Endothelial cell of umbilical vein (primary cell): ENCODE data around the gene RNF150. TPM values are rescaled to one million over a fixed set of nuclear protein-coding genes. Genes with fewer than 3 reads are reported as not detected.

Experiments used
- BruUV-seq: library from RNA; stranded (reverse); fragments of 400-500 nt; replicated peaks from 2 replicates; lab custom pipeline; 2021; lab: Mats Ljungman, UMichigan
- CTCF ChIA-PET: fragments of 300-600, 350-600 bp; sonication (Branson Sonifier 250); formaldehyde crosslinking; loops from one replicate; lab custom pipeline; 2021; ENCODE audit warnings: antibody characterized with exemption, inconsistent platforms; lab: Charles Lee
- POLR2A ChIA-PET: fragments of 300-600, 350-600 bp; sonication (Branson Sonifier 250); formaldehyde crosslinking; loops from one replicate; lab custom pipeline; 2021; ENCODE audit warnings: antibody characterized with exemption, inconsistent platforms; lab: Charles Lee
- DNase-seq: peaks from one replicate; pipeline ENCODE4 v3.0.0-alpha.2; 2011; ENCODE audit warnings: low read depth, low spot score
- FAIRE-seq: peaks from 2 replicates; lab custom pipeline; 2011; peaks lifted over from hg19 to GRCh38; lab: Jason Lieb, UNC
- H2AFZ ChIP-seq: 2 replicates; pipeline ENCODE4 v1.6.0; 2012; ENCODE audit warnings: low read depth, low read length, control low read depth, inconsistent platforms
- H3K27ac ChIP-seq: 2 replicates; pipeline ENCODE4 v1.5.1; 2011; ENCODE audit warnings: low read depth, mild to moderate bottlenecking, control low read depth, low read length, moderate library complexity; ENCODE audit not compliant: insufficient read depth
- H3K27me3 ChIP-seq, 2 experiments: 2 replicates each; pipeline versions ENCODE4 v1.6.0 to v1.6.1; 2011; ENCODE audit warnings: low read length in 2 of 2, mixed read lengths in 1 of 2; ENCODE audit not compliant: control insufficient read depth in 2 of 2, insufficient read depth in 2 of 2
- H3K36me3 ChIP-seq, 2 experiments: 2 replicates in 1 of 2; 3 replicates in 1 of 2; pipeline ENCODE4 v1.5.1; 2011; ENCODE audit warnings: low read length in 2 of 2, mild to moderate bottlenecking in 1 of 2, moderate library complexity in 1 of 2; ENCODE audit not compliant: control insufficient read depth in 2 of 2, insufficient read depth in 2 of 2; ENCODE audit errors: extremely low read depth in 1 of 2
- H3K4me1 ChIP-seq: 3 replicates; pipeline ENCODE4 v1.5.1; 2011; ENCODE audit warnings: mild to moderate bottlenecking, low read length; ENCODE audit not compliant: control insufficient read depth, insufficient read depth; ENCODE audit errors: extremely low read depth
- H3K4me2 ChIP-seq: 2 replicates; pipeline ENCODE4 v1.6.1; 2011; ENCODE audit warnings: low read length, control low read depth, mixed read lengths; ENCODE audit not compliant: insufficient read depth
- H3K4me3 ChIP-seq, 3 experiments: fragments of 200-600 bp in 1 of 3; sonication (generic), shearing (Covaris generic) in 1 of 3; replicated peaks in 1 of 3; 2 replicates each; pipeline ENCODE4 v1.5.1; 2011 to 2016; ENCODE audit warnings: control low read depth in 3 of 3, low read length in 3 of 3, mild to moderate bottlenecking in 2 of 3, inconsistent platforms in 1 of 3, low read depth in 1 of 3, moderate library complexity in 1 of 3; ENCODE audit not compliant: insufficient read depth in 1 of 3
- H3K79me2 ChIP-seq: 2 replicates; pipeline ENCODE4 v1.6.0; 2012; ENCODE audit warnings: low read length, inconsistent platforms; ENCODE audit not compliant: control insufficient read depth, insufficient read depth
- H3K9ac ChIP-seq: replicated peaks from 2 replicates; pipeline ENCODE3; 2011; ENCODE audit warnings: low read length, control low read depth; ENCODE audit not compliant: insufficient read depth; ENCODE audit errors: extremely low read depth
- H3K9me1 ChIP-seq: replicated peaks from 3 replicates; pipeline ENCODE4 v1.6.0; 2011; ENCODE audit warnings: mild to moderate bottlenecking, low read length; ENCODE audit not compliant: control insufficient read depth, insufficient read depth; ENCODE audit errors: extremely low read depth
- H3K9me3 ChIP-seq: replicated peaks from 2 replicates; pipeline ENCODE4 v1.5.1; 2012; ENCODE audit warnings: low read length, inconsistent platforms; ENCODE audit not compliant: control insufficient read depth, insufficient read depth
- H4K20me1 ChIP-seq: replicated peaks from 2 replicates; pipeline ENCODE3; 2011; ENCODE audit warnings: mild to moderate bottlenecking, low read length; ENCODE audit not compliant: control insufficient read depth, insufficient read depth; ENCODE audit errors: extremely low read depth
- EZH2 ChIP-seq: IDR thresholded peaks from 2 replicates; pipeline ENCODE4 v1.6.1; 2012; ENCODE audit warnings: borderline replicate concordance, low read depth, mild to moderate bottlenecking, moderate library complexity, low read length, inconsistent platforms; ENCODE audit not compliant: severe bottlenecking
- FOS ChIP-seq: IDR thresholded peaks from 2 replicates; pipeline ENCODE4 v1.6.1; 2011; ENCODE audit warnings: mild to moderate bottlenecking, low read length, moderate library complexity, borderline replicate concordance; ENCODE audit not compliant: insufficient read depth
- GATA2 ChIP-seq: IDR thresholded peaks from 2 replicates; pipeline ENCODE4 v1.7.0; 2011; ENCODE audit warnings: low read depth, mild to moderate bottlenecking, moderate library complexity, mixed read lengths, low read length; ENCODE audit not compliant: insufficient read length, insufficient read depth
- JUN ChIP-seq: IDR thresholded peaks from 2 replicates; pipeline ENCODE4 v1.6.1; 2011; ENCODE audit warnings: borderline replicate concordance, low read depth; ENCODE audit not compliant: insufficient read length, insufficient read depth
- MYC ChIP-seq: IDR thresholded peaks from one replicate; pipeline ENCODE4 v1.6.1; 2011; ENCODE audit warnings: mild to moderate bottlenecking, low read depth, low read length
- POLR2A ChIP-seq: IDR thresholded peaks from 2 replicates; pipeline ENCODE4 v1.6.1; 2012; ENCODE audit warnings: low read depth, mild to moderate bottlenecking, control low read depth, low read length
- POLR2AphosphoS5 ChIP-seq: IDR thresholded peaks from 2 replicates; pipeline ENCODE4 v1.6.1; 2012; ENCODE audit warnings: low read depth, mild to moderate bottlenecking, control low read depth, low read length, moderate library complexity; ENCODE audit not compliant: insufficient read depth
- dilution Hi-C: fragments of 300-500 bp; cut with MboI; formaldehyde crosslinking; loops from one replicate; pipeline ENCODE4 v1.15.0; 2019; ENCODE audit warnings: low sequenced_read_pairs; ENCODE audit not compliant: extremely low pct_ligation_motif_present
- intact Hi-C: fragments of 100-400 bp; cut with micrococcal nuclease; formaldehyde crosslinking; loops from one replicate; pipeline ENCODE4 v1.10.0; 2022
- polyA plus RNA-seq, 4 experiments: library from polyadenylated mRNA; depleted of rRNA in 3 of 4; stranded (reverse) in 3 of 4; unstranded in 1 of 4; fragments of >200 nt; gene quantifications; 2 replicates each; pipeline versions ENCODE4 v1.2.1 to v1.2.3, GENCODE V29; 2011 to 2012; ENCODE audit warnings: missing spikeins in 1 of 4
- total RNA-seq: library from RNA; stranded (reverse); gene quantifications from 2 replicates; pipeline ENCODE4 v1.2.3, GENCODE V29; 2021
- TF ChIP-seq, protein P1 (sequence below), 2 donors: IDR thresholded peaks; 1 replicate in 1 of 2; 2 replicates in 1 of 2; pipeline ENCODE4 v1.5.1; 2011; ENCODE audit warnings: low read length in 2 of 2, mild to moderate bottlenecking in 2 of 2, moderate library complexity in 2 of 2, control low read depth in 1 of 2, inconsistent platforms in 1 of 2, low read depth in 1 of 2; ENCODE audit not compliant: insufficient read depth in 1 of 2; ENCODE audit errors: extremely low read depth in 1 of 2
- TF ChIP-seq, protein P2 (sequence below): IDR thresholded peaks from 2 replicates; pipeline ENCODE4 v1.6.1; 2011; ENCODE audit not compliant: insufficient read depth, insufficient read length

Gene RNF150
- total and polyA plus RNA-seq, 2 donors (not counting 3 experiments of a cell fraction or from before 2014, with no cell fraction given), result 0.33 to 0.35 TPM

GRCh38 chr4:141174457-141174856 lies 41.2 kb upstream of the RNF150 start:
- Histone ChIP-seq H3K4me3 (no peak overlapping the region), H3K9me3 (no peaks in the 10 kb centered on the region), H4K20me1 (no peaks in the 10 kb centered on the region), H3K9me1 (no peaks in the 10 kb centered on the region), H3K79me2 (no peaks in the 10 kb centered on the region), H3K27ac (no peak overlapping the region), H2AFZ (no peak overlapping the region), H3K27me3 (no peaks in the 10 kb centered on the region), H3K4me2 (no peak overlapping the region), H3K4me1 (no peaks in the 10 kb centered on the region), H3K9ac (no peak overlapping the region), H3K36me3 (no peaks in the 10 kb centered on the region)
- no peak for FAIRE-seq
- ChIA-PET POLR2A (no interaction called here), CTCF (no interaction called here)
- intact Hi-C loops (no loop called here), dilution Hi-C loops (no loop called here)
- DNase-seq, result no peak
- BruUV-seq, result no TSS peak
- TF ChIP-seq POLR2AphosphoS5 (no peak), POLR2A (no peak), EZH2 (no peak), FOS (no peak), GATA2 (no peak), JUN (no peak), MYC (no peak)
- TF ChIP-seq, protein P1, sequence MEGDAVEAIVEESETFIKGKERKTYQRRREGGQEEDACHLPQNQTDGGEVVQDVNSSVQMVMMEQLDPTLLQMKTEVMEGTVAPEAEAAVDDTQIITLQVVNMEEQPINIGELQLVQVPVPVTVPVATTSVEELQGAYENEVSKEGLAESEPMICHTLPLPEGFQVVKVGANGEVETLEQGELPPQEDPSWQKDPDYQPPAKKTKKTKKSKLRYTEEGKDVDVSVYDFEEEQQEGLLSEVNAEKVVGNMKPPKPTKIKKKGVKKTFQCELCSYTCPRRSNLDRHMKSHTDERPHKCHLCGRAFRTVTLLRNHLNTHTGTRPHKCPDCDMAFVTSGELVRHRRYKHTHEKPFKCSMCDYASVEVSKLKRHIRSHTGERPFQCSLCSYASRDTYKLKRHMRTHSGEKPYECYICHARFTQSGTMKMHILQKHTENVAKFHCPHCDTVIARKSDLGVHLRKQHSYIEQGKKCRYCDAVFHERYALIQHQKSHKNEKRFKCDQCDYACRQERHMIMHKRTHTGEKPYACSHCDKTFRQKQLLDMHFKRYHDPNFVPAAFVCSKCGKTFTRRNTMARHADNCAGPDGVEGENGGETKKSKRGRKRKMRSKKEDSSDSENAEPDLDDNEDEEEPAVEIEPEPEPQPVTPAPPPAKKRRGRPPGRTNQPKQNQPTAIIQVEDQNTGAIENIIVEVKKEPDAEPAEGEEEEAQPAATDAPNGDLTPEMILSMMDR (IDR thresholded peaks at IDR 0.05; ENCODE audit: extremely low read depth in 1 of 2, insufficient read depth in 1 of 2, low read depth in 1 of 2, low read length in 2 of 2), result no peak
- TF ChIP-seq, protein P2, sequence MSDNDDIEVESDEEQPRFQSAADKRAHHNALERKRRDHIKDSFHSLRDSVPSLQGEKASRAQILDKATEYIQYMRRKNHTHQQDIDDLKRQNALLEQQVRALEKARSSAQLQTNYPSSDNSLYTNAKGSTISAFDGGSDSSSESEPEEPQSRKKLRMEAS, result no peak
